Stimulated activated effector memory CD8-positive, alpha-beta T cell treated with anti-CD3 and anti-CD28 coated beads, Interleukin-12 subunit alpha, Interleukin-12 subunit beta, amount 100 ng/mL, for 72 hours (primary cell): Measurements from ENCODE around the gene LHX6.

ENCODE experiments used
- ATAC-seq: fragments of 150-1000 bp; cut with Tn5 transposase; 2 replicates; pipeline ENCODE4 v1.10.0; 2021
- DNase-seq, 2 donors: peaks; one replicate each; pipeline ENCODE4 v3.0.0; 2021 to 2022; ENCODE audit warnings: low spot score in 2 of 2
- H3K27ac Mint-ChIP-seq: one replicate; pipeline ENCODE4 v1.8.0; 2022; ENCODE audit warnings: mild to moderate bottlenecking, mixed read lengths
- H3K36me3 Mint-ChIP-seq: one replicate; pipeline ENCODE4 v1.8.0; 2022; ENCODE audit warnings: mild to moderate bottlenecking, mixed read lengths
- H3K4me1 Mint-ChIP-seq: one replicate; pipeline ENCODE4 v1.8.0; 2022; ENCODE audit warnings: mixed read lengths
- H3K4me3 Mint-ChIP-seq: one replicate; pipeline ENCODE4 v1.8.0; 2022; ENCODE audit warnings: mild to moderate bottlenecking, mixed read lengths
- H3K9me3 Mint-ChIP-seq: one replicate; pipeline ENCODE4 v1.8.0; 2022; ENCODE audit warnings: mixed read lengths

LHX6 gene

GRCh38 chr9:122168356-122168755 is 60.4 kb downstream of the LHX6 start:
- no peaks in the 10 kb centered on the region for H3K9me3 Mint-ChIP-seq
- no peak for ATAC-seq
- H3K36me3 Mint-ChIP-seq = peaks cover 5% of the 10 kb centered on the region
- H3K27ac Mint-ChIP-seq = no peak overlapping the region
- no peak for DNase-seq
- H3K4me1 Mint-ChIP-seq = no peaks in the 10 kb centered on the region
- H3K4me3 Mint-ChIP-seq = no peak overlapping the region

- no peak overlapping the region for H3K27ac Mint-ChIP-seq
- H3K4me1 Mint-ChIP-seq = peaks cover 13% of the 10 kb centered on the region
- DNase-seq (no peak), ATAC-seq (no peak)
- peaks cover 4% of the 10 kb centered on the region for H3K9me3 Mint-ChIP-seq
- H3K4me3 Mint-ChIP-seq = no peak overlapping the region
- peaks cover 17% of the 10 kb centered on the region for H3K36me3 Mint-ChIP-seq
These were observed 64.5 kb downstream of the LHX6 start for GRCh38 chr9:122164286-122164685.

GRCh38 chr9:122162415-122162814 is 66.3 kb downstream of the LHX6 start:
- no peak overlapping the region for H3K27ac Mint-ChIP-seq
- H3K4me1 Mint-ChIP-seq = peaks cover 26% of the 10 kb centered on the region
- peaks cover 20% of the 10 kb centered on the region for H3K36me3 Mint-ChIP-seq
- no peak for DNase-seq
- no peak for ATAC-seq
- no peak overlapping the region for H3K4me3 Mint-ChIP-seq
- peaks cover 4% of the 10 kb centered on the region for H3K9me3 Mint-ChIP-seq

- peak overlapping the region; percentile 98 for H3K27ac Mint-ChIP-seq
- ATAC-seq = no peak
- peaks cover 15% of the 10 kb centered on the region for H3K36me3 Mint-ChIP-seq
- H3K9me3 Mint-ChIP-seq = peaks cover 4% of the 10 kb centered on the region
- peaks cover 39% of the 10 kb centered on the region for H3K4me1 Mint-ChIP-seq
- peak overlapping the region; percentile 96 for H3K4me3 Mint-ChIP-seq
- DNase-seq = no peak
These were observed 68.9 kb downstream of the LHX6 start for GRCh38 chr9:122159925-122160246.

- Mint-ChIP-seq H3K36me3 (peaks cover 15% of the 10 kb centered on the region), H3K9me3 (peaks cover 4% of the 10 kb centered on the region), H3K4me3 (peak within 1 kb of the TSS; percentile 96), H3K4me1 (peaks cover 43% of the 10 kb centered on the region), H3K27ac (peak within 1 kb of the TSS; percentile 98)
- ATAC-seq (peak; percentile 95), DNase-seq (peak; percentile 94 to 97)
These were observed 69.5 kb downstream of the LHX6 start, which contains the start of the genes MORN5 and NDUFA8 for GRCh38 chr9:122159026-122159924. TSS of gene MORN5 (plus strand) at chr9:122159908. CDS start at chr9:122159973, 65 bp downstream. TSS of gene NDUFA8 (minus strand) at chr9:122159779. CDS start at chr9:122159677, 102 bp downstream.

GRCh38 chr9:122158202-122158601 is 70.6 kb downstream of the LHX6 start:
- DNase-seq (no peak), ATAC-seq (peak; percentile 29)
- Mint-ChIP-seq H3K4me1 (peaks cover 45% of the 10 kb centered on the region), H3K27ac (no peak overlapping the region), H3K36me3 (peaks cover 15% of the 10 kb centered on the region), H3K9me3 (peaks cover 4% of the 10 kb centered on the region), H3K4me3 (peak overlapping the region; percentile 96)

- Mint-ChIP-seq H3K27ac (peak overlapping the region; percentile 46), H3K36me3 (peaks cover 38% of the 10 kb centered on the region), H3K9me3 (no peaks in the 10 kb centered on the region), H3K4me3 (no peak overlapping the region), H3K4me1 (peaks cover 45% of the 10 kb centered on the region)
- ATAC-seq (no peak), DNase-seq (no peak)
These were observed 73.0 kb downstream of the LHX6 start for GRCh38 chr9:122155796-122156195.
